B cell (primary cell): ENCODE results near the gene KRTAP10-1. TPM values are rescaled to one million over a fixed set of nuclear protein-coding genes. Genes with fewer than 3 reads are reported as not detected.

Experiments used
- ATAC-seq: fragments of 200-7000 bp; cut with Tn5 transposase; one replicate; pipeline ENCODE4 v1.10.0; 2021; ENCODE audit warnings: low read depth, mild to moderate bottlenecking, moderate number of reproducible peaks, moderate library complexity
- CTCF ChIA-PET: fragments of 350-600 bp; sonication (Branson Sonifier 250); formaldehyde crosslinking; loops from one replicate; lab custom pipeline; 2021; ENCODE audit warnings: antibody characterized with exemption, inconsistent platforms; lab: Charles Lee
- POLR2A ChIA-PET: fragments of 350-600 bp; sonication (Branson Sonifier 250); formaldehyde crosslinking; loops from one replicate; lab custom pipeline; 2021; ENCODE audit warnings: antibody characterized with exemption; lab: Charles Lee
- DNase-seq: peaks from one replicate; pipeline ENCODE4 v3.0.0; 2013
- H2AFZ ChIP-seq: 2 replicates; pipeline ENCODE4 v1.6.1; 2012; ENCODE audit warnings: mild to moderate bottlenecking, low read depth, low read length; ENCODE audit not compliant: insufficient read depth, poor library complexity, severe bottlenecking
- H3K27ac ChIP-seq, 2 donors: 1 replicate in 1 of 2; 2 replicates in 1 of 2; pipeline ENCODE4 v1.5.1; 2012 to 2013; ENCODE audit warnings: low read length in 2 of 2, mild to moderate bottlenecking in 2 of 2, moderate library complexity in 1 of 2
- H3K27me3 ChIP-seq, 4 experiments: fragments of 200-600 bp in 1 of 4; sonication (generic) in 1 of 4; replicated peaks in 1 of 4; 1 replicate in 2 of 4; 2 replicates in 2 of 4; pipeline versions ENCODE4 v1.6.1 to v1.7.0; 2013 to 2016; ENCODE audit warnings: low read length in 3 of 4, mild to moderate bottlenecking in 2 of 4, mixed read lengths in 1 of 4, moderate library complexity in 1 of 4; ENCODE audit not compliant: insufficient read depth in 4 of 4, control insufficient read depth in 3 of 4; ENCODE audit errors: control extremely low read depth in 1 of 4
- H3K36me3 ChIP-seq, 2 experiments: replicated peaks in 1 of 2; 1 replicate in 1 of 2; 2 replicates in 1 of 2; pipeline versions ENCODE4 v1.6.1 to v1.7.1; 2013; ENCODE audit warnings: low read length in 1 of 2; ENCODE audit not compliant: insufficient read depth in 2 of 2, control insufficient read depth in 1 of 2; ENCODE audit errors: control extremely low read depth in 1 of 2, extremely low read depth in 1 of 2
- H3K4me1 ChIP-seq, 2 donors: fragments of 200-600 bp in 1 of 2; sonication (generic) in 1 of 2; 1 replicate in 1 of 2; 2 replicates in 1 of 2; pipeline versions ENCODE4 v1.5.1 to v1.6.1; 2013 to 2017; ENCODE audit warnings: low read length in 2 of 2; ENCODE audit not compliant: control insufficient read depth in 2 of 2, insufficient read depth in 2 of 2
- H3K4me2 ChIP-seq: replicated peaks from 2 replicates; pipeline ENCODE3; 2012; ENCODE audit warnings: mild to moderate bottlenecking, low read depth, low read length; ENCODE audit not compliant: poor library complexity, severe bottlenecking
- H3K4me3 ChIP-seq, 5 experiments: fragments of 200-600 bp in 1 of 5; sonication (generic) in 1 of 5; 1 replicate in 3 of 5; 2 replicates in 2 of 5; pipeline versions ENCODE4 v1.5.1 to v1.7.0; 2011 to 2016; ENCODE audit warnings: low read length in 4 of 5, mild to moderate bottlenecking in 4 of 5, low read depth in 2 of 5, control low read depth in 1 of 5, moderate library complexity in 1 of 5; ENCODE audit not compliant: insufficient read depth in 1 of 5; ENCODE audit errors: control extremely low read depth in 1 of 5, extremely low read depth in 1 of 5
- H3K79me2 ChIP-seq: fragments of 200-600 bp; sonication (generic); one replicate; pipeline ENCODE4 v1.6.0; 2016; ENCODE audit warnings: low read length; ENCODE audit not compliant: control insufficient read depth, insufficient read depth
- H3K9ac ChIP-seq: fragments of 200-600 bp; sonication (generic); 2 replicates; pipeline ENCODE4 v1.6.1; 2017; ENCODE audit warnings: mild to moderate bottlenecking, low read length, moderate library complexity
- H3K9me3 ChIP-seq, 3 donors: one replicate each; pipeline versions ENCODE4 v1.6.1 to v1.7.1; 2013; ENCODE audit warnings: low read length in 2 of 3; ENCODE audit not compliant: control insufficient read depth in 2 of 3, insufficient read depth in 1 of 3; ENCODE audit errors: control extremely low read depth in 1 of 3
- H4K20me1 ChIP-seq: 2 replicates; pipeline ENCODE4 v1.6.0; 2012; ENCODE audit warnings: mild to moderate bottlenecking, low read length; ENCODE audit not compliant: insufficient read depth, control insufficient read depth, poor library complexity, severe bottlenecking
- H3K27ac Mint-ChIP-seq: one replicate; pipeline ENCODE4 v1.8.0; 2021; ENCODE audit warnings: mixed read lengths
- H3K27me3 Mint-ChIP-seq: one replicate; pipeline ENCODE4 v1.8.0; 2021; ENCODE audit warnings: mixed read lengths
- H3K4me1 Mint-ChIP-seq: one replicate; pipeline ENCODE4 v1.8.0; 2021; ENCODE audit warnings: mixed read lengths
- H3K4me3 Mint-ChIP-seq: one replicate; pipeline ENCODE4 v1.8.0; 2021; ENCODE audit warnings: mixed read lengths
- H3K9me3 Mint-ChIP-seq: one replicate; pipeline ENCODE4 v1.8.0; 2022; ENCODE audit warnings: mixed read lengths; ENCODE audit not compliant: insufficient read depth
- EZH2 ChIP-seq: IDR thresholded peaks from 2 replicates; pipeline ENCODE4 v1.6.1; 2012; ENCODE audit warnings: borderline replicate concordance, low read depth, mild to moderate bottlenecking, moderate library complexity, low read length; ENCODE audit not compliant: insufficient read depth, poor library complexity, severe bottlenecking
- WGBS: methylation state at CpG from one replicate; pipeline ENCODE4 v1.1.5; 2013; ENCODE audit warnings: missing lambda C conversion rate; ENCODE audit not compliant: insufficient coverage; 5-methylcytosine and 5-hydroxymethylcytosine counted together
- intact Hi-C: fragments of 100-400 bp; cut with micrococcal nuclease; formaldehyde crosslinking; loops from one replicate; pipeline ENCODE4 v1.10.0; 2022
- polyA plus RNA-seq: library from polyadenylated mRNA; depleted of rRNA; stranded (reverse); fragments of >200 nt; gene quantifications from 2 replicates; pipeline ENCODE4 v1.2.3, GENCODE V29; 2012
- total RNA-seq, 2 donors: library from RNA; stranded (reverse); fragments of 120-200 nt in 1 of 2; gene quantifications; 1 replicate in 1 of 2; 2 replicates in 1 of 2; pipeline versions ENCODE4 v1.2.3 to v1.2.4, GENCODE V29; 2013 to 2022
- TF ChIP-seq, protein P1 (sequence below): fragments of 200-600 bp; IDR thresholded peaks from one replicate; pipeline ENCODE4 v1.8.0; 2022; ENCODE audit warnings: antibody characterized with exemption, mild to moderate bottlenecking

Gene KRTAP10-1
- total and polyA plus RNA-seq, 2 donors (not counting 1 experiment from before 2014, with no cell fraction given), result not detected

DNA sequence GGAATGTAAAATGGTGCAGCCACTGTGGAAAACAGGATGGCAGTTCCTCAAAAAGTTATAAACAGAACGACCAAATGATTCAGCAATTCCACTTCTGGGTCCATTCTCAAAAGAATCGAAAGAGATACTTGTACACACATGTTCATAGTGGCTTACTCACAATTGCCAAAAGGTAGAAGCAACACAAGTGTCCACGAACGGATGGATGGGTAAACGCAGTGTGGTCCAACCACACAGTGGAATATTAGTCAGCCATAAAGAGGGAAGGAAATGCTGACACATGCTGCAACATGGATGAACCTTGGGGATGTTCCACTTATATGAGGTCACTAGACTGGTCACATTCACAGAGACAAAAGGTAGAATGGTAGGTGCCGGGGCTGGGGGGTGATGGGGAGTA, 5.3 kb downstream of the KRTAP10-1 start:
- no peak overlapping the region for H3K4me2 ChIP-seq
- H3K9me3 ChIP-seq, result peaks cover 0 to 3% (median 0%) of the 10 kb centered on the region in 3 donors
- Mint-ChIP-seq H3K4me1 (no peaks in the 10 kb centered on the region), H3K4me3 (no peak overlapping the region), H3K9me3 (no peaks in the 10 kb centered on the region), H3K27ac (no peak overlapping the region), H3K27me3 (peaks cover 22% of the 10 kb centered on the region)
- no peak overlapping the region for H3K9ac ChIP-seq
- ATAC-seq, result no peak
- no peaks in the 10 kb centered on the region for H3K36me3 ChIP-seq
- ChIA-PET CTCF (no interaction called here), POLR2A (no interaction called here)
- no peak overlapping the region for H3K4me3 ChIP-seq
- no peak overlapping the region for H3K27ac ChIP-seq
- H3K4me1 ChIP-seq, result no peaks in the 10 kb centered on the region
- no peaks in the 10 kb centered on the region for H4K20me1 ChIP-seq
- no peaks in the 10 kb centered on the region for H3K27me3 ChIP-seq
- no peak overlapping the region for H2AFZ ChIP-seq
- no peaks in the 10 kb centered on the region for H3K79me2 ChIP-seq
- intact Hi-C loops, result no loop called here
- TF ChIP-seq, protein P1, sequence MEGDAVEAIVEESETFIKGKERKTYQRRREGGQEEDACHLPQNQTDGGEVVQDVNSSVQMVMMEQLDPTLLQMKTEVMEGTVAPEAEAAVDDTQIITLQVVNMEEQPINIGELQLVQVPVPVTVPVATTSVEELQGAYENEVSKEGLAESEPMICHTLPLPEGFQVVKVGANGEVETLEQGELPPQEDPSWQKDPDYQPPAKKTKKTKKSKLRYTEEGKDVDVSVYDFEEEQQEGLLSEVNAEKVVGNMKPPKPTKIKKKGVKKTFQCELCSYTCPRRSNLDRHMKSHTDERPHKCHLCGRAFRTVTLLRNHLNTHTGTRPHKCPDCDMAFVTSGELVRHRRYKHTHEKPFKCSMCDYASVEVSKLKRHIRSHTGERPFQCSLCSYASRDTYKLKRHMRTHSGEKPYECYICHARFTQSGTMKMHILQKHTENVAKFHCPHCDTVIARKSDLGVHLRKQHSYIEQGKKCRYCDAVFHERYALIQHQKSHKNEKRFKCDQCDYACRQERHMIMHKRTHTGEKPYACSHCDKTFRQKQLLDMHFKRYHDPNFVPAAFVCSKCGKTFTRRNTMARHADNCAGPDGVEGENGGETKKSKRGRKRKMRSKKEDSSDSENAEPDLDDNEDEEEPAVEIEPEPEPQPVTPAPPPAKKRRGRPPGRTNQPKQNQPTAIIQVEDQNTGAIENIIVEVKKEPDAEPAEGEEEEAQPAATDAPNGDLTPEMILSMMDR, result no peak
- TF ChIP-seq EZH2, result no peak
- DNase-seq, result no peak
- WGBS, result 93% methylated on average over 6 of the region's 6 CpGs

- Histone ChIP-seq H3K79me2 (no peaks in the 10 kb centered on the region), H3K9me3 (peaks cover 0 to 3% (median 0%) of the 10 kb centered on the region in 3 donors), H3K4me2 (no peak overlapping the region), H3K36me3 (no peaks in the 10 kb centered on the region), H3K4me1 (no peaks in the 10 kb centered on the region), H3K27ac (no peak overlapping the region), H3K4me3 (no peak overlapping the region), H2AFZ (no peak overlapping the region), H4K20me1 (no peaks in the 10 kb centered on the region), H3K9ac (no peak overlapping the region), H3K27me3 (no peaks in the 10 kb centered on the region)
- no peaks in the 10 kb centered on the region for H3K4me1 Mint-ChIP-seq
- DNase-seq, result no peak
- peaks cover 18% of the 10 kb centered on the region for H3K27me3 Mint-ChIP-seq
- CTCF ChIA-PET, result no interaction called here
- no peak overlapping the region for H3K4me3 Mint-ChIP-seq
- intact Hi-C loops, result no loop called here
- no peak overlapping the region for H3K27ac Mint-ChIP-seq
- peak; percentile 17 for ATAC-seq
- TF ChIP-seq, protein P1, result no peak
- TF ChIP-seq EZH2, result no peak
- POLR2A ChIA-PET, result no interaction called here
- H3K9me3 Mint-ChIP-seq, result no peaks in the 10 kb centered on the region
- WGBS, result 96% methylated on average over 6 of the region's 21 CpGs
Measured at GRCh38 chr21:44533891-44534627, 5.9 kb downstream of the KRTAP10-1 start.
